ENCODE measurements around the gene FERMT3.
"Not testable (repeated sequence)": the region's sequence is repeated elsewhere in the genome, so short reads cannot be mapped to it uniquely, and the experiment has no call there.

FERMT3 gene

GRCh38 chr11:64244966-64245365, 38.4 kb downstream of the FERMT3 start:
- Histone ChIP-seq H3K4me3 (peak overlapping the region; percentile 99), H3K9me3 (ENCODE audit: low read depth, low read length) (no peaks in the 10 kb centered on the region), H3K36me3 (ENCODE audit: insufficient read depth, low read length) (peaks cover 4% of the 10 kb centered on the region; the same call in 1 of the 2 replicates), H3K27ac (peak overlapping the region; percentile 25; the same call in 1 of the 2 replicates), H3K9ac (ENCODE audit: insufficient read length) (peak overlapping the region; percentile 92)
- no peak for DNase-seq (ENCODE audit: low read depth, low spot score)
- TF ChIP-seq POLR2AphosphoS5 (IDR thresholded peaks at IDR 0.05; ENCODE audit: borderline replicate concordance, low read depth, low read length) (peak; percentile 39; the same call in 1 of the 2 replicates), EZH2 (IDR thresholded peaks at IDR 0.05) (no peak), FOXP2 (optimal IDR thresholded peaks at IDR 0.05; ENCODE audit: control extremely low read depth, extremely low read length, insufficient read depth) (no peak)

DNA sequence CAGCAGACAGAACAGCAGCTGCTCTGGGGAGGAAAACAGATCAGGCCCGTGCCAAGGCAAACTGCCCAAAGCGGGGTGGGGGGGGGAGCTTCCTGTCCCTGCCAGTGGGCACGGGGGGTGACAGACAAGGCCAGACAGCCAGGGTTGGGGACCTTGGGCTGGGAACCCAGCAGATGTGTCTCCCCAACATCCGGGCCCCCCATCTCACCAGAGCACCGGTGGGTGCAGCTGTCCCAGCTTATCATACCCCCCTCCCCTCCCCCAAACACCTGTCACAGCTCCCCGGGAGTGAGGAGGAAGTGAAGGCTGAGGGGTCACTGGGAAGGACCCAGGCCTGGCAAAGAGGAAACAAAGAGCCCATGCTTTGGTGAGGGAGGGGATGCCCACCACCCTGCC, 38.9 kb downstream of the FERMT3 start:
- Histone ChIP-seq H3K9ac (ENCODE audit: insufficient read length) (peak overlapping the region; percentile 92), H3K9me3 (ENCODE audit: low read depth, low read length) (no peaks in the 10 kb centered on the region), H3K36me3 (ENCODE audit: insufficient read depth, low read length) (peaks cover 4% of the 10 kb centered on the region; the same call in 1 of the 2 replicates), H3K27ac (peak overlapping the region; percentile 25; the same call in 1 of the 2 replicates), H3K4me3 (peak overlapping the region; percentile 99)
- TF ChIP-seq POLR2AphosphoS5 (IDR thresholded peaks at IDR 0.05; ENCODE audit: borderline replicate concordance, low read depth, low read length) = no peak
- no peak for TF ChIP-seq FOXP2 (optimal IDR thresholded peaks at IDR 0.05; ENCODE audit: control extremely low read depth, extremely low read length, insufficient read depth)
- DNase-seq (ENCODE audit: low read depth, low spot score) = no peak

DNA sequence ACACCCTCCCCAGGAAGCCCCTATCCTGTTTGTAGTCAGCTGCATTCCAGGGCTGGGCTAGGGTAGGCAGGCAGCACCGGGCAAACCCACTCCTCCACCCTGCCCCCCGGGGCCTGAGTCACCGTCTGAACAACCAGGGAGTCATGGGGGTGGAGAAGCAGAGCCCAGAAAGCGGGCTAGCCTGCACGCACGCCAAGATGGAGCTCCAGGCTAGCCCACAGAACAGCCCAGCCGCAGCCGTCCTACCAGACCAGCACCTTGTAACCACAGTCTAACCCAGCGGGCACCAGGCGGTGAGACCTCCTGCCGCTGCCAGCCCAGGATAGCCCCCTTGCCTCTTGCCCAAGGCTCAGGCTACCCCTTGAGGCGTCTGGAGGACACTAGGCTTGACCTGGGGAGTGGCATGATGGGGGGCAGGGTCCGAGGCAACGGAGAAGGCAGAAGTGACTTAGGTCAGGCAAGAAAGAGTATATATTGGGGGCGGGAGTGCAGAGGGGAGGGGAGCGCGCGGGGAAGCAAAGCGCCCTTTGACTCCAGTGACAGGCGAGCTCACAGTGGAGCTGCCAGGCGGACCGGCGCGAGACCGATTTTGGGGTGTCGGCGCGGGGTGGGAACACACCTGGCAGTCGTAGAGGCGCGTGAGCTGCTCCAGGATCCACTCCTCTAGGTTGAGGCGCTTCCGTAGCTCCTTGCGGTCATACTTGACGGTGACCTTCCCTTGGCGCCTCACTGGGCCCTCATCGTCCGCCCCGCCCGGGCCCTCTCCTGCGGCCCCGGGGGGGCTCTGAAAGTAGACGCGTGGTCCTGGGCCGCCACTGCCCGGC, 39.5 kb downstream of the FERMT3 start:
- Histone ChIP-seq H3K36me3 (ENCODE audit: insufficient read depth, low read length) (peaks cover 4% of the 10 kb centered on the region; the same call in 1 of the 2 replicates), H3K9me3 (ENCODE audit: low read depth, low read length) (no peaks in the 10 kb centered on the region), H3K27ac (0 out of 2 replicates have a peak overlapping the region, but pooled peaks have one; percentile 50), H3K4me3 (peak overlapping the region; percentile 99), H3K9ac (ENCODE audit: insufficient read length) (peak overlapping the region; percentile 92)
- no peak for DNase-seq (ENCODE audit: low read depth, low spot score)
- TF ChIP-seq FOXP2 (optimal IDR thresholded peaks at IDR 0.05; ENCODE audit: control extremely low read depth, extremely low read length, insufficient read depth) = no peak
- no peak for TF ChIP-seq EZH2 (IDR thresholded peaks at IDR 0.05)
- no peak for TF ChIP-seq POLR2AphosphoS5 (IDR thresholded peaks at IDR 0.05; ENCODE audit: borderline replicate concordance, low read depth, low read length)

DNA sequence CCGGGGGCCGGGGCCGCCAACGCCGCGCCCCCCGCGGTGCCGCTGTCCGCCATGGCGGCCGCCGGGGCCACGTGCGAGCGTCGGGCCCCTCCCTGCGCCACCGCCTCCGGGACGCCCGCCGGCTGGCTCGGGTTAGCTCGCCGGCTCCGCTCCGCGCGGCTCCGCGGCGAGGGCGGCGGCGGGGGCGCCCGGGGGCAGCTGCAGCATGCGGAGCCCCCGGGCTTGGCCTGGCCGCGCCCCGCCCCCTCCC, 40.0 kb downstream of the FERMT3 start:
- not testable (repeated sequence) for H3K27ac ChIP-seq

GRCh38 chr11:64246871-64247728, 40.6 kb downstream of the FERMT3 start, which contains the start of gene PPP1R14B:
TSS of gene PPP1R14B (minus strand) at chr11:64246943. CDS start at chr11:64246673, 270 bp downstream.
- peak within 1 kb of the TSS; percentile 92 for H3K9ac ChIP-seq (ENCODE audit: insufficient read length)
- TF ChIP-seq EZH2 (IDR thresholded peaks at IDR 0.05) (no peak), FOXP2 (optimal IDR thresholded peaks at IDR 0.05; ENCODE audit: control extremely low read depth, extremely low read length, insufficient read depth) (no peak), POLR2AphosphoS5 (IDR thresholded peaks at IDR 0.05; ENCODE audit: borderline replicate concordance, low read depth, low read length) (peak; percentile 59; the same call in 1 of the 2 replicates)
- H3K27ac ChIP-seq = peak within 1 kb of the TSS; percentile 87
- no peak for DNase-seq (ENCODE audit: low read depth, low spot score)
- H3K9me3 ChIP-seq (ENCODE audit: low read depth, low read length) = no peaks in the 10 kb centered on the region
- H3K4me3 ChIP-seq = peak within 1 kb of the TSS; percentile 99
- peaks cover 4% of the 10 kb centered on the region; the same call in 1 of the 2 replicates for H3K36me3 ChIP-seq (ENCODE audit: insufficient read depth, low read length)

More for the DNA sequence above, 40.0 kb downstream of the FERMT3 start:
- H3K9me3 ChIP-seq (ENCODE audit: low read depth, low read length); DNase-seq (ENCODE audit: low read depth, low spot score); H3K36me3 ChIP-seq (ENCODE audit: insufficient read depth, low read length); H3K9ac ChIP-seq (ENCODE audit: insufficient read length): not testable (repeated sequence)
- peak overlapping the region; percentile 99 for H3K4me3 ChIP-seq

- Histone ChIP-seq H3K9me3 (ENCODE audit: low read depth, low read length) (no peaks in the 10 kb centered on the region), H3K36me3 (ENCODE audit: insufficient read depth, low read length) (peaks cover 4% of the 10 kb centered on the region; the same call in 1 of the 2 replicates), H3K4me3 (no peak overlapping the region), H3K27ac (peak overlapping the region; percentile 86), H3K9ac (ENCODE audit: insufficient read length) (peak overlapping the region; percentile 37)
- TF ChIP-seq POLR2AphosphoS5 (IDR thresholded peaks at IDR 0.05; ENCODE audit: borderline replicate concordance, low read depth, low read length) = no peak; the same call in 1 of the 2 replicates
- no peak for TF ChIP-seq EZH2 (IDR thresholded peaks at IDR 0.05)
- no peak for TF ChIP-seq FOXP2 (optimal IDR thresholded peaks at IDR 0.05; ENCODE audit: control extremely low read depth, extremely low read length, insufficient read depth)
- no peak for DNase-seq (ENCODE audit: low read depth, low spot score)
Observed at GRCh38 chr11:64247729-64248531, 41.4 kb downstream of the FERMT3 start.

- no peak for TF ChIP-seq FOXP2 (optimal IDR thresholded peaks at IDR 0.05; ENCODE audit: control extremely low read depth, extremely low read length, insufficient read depth)
- TF ChIP-seq EZH2 (IDR thresholded peaks at IDR 0.05) = no peak
- TF ChIP-seq POLR2AphosphoS5 (IDR thresholded peaks at IDR 0.05; ENCODE audit: borderline replicate concordance, low read depth, low read length) = no peak
- Histone ChIP-seq H3K4me3 (no peak overlapping the region), H3K9ac (ENCODE audit: insufficient read length) (no peak overlapping the region), H3K9me3 (ENCODE audit: low read depth, low read length) (no peaks in the 10 kb centered on the region), H3K36me3 (ENCODE audit: insufficient read depth, low read length) (peaks cover 4% of the 10 kb centered on the region; the same call in 1 of the 2 replicates), H3K27ac (peak overlapping the region; percentile 86; the same call in 1 of the 2 replicates)
- no peak for DNase-seq (ENCODE audit: low read depth, low spot score)
Observed at GRCh38 chr11:64248578-64248977, 42.1 kb downstream of the FERMT3 start.
